Peyer's patch (tissue), 4 donors: ENCODE data around the gene ZNF311. TPM values are rescaled to one million over a fixed set of nuclear protein-coding genes. Genes with fewer than 3 reads are reported as not detected.
A peak's percentile ranks its signal among the peaks of the same experiment; 100 is the strongest.
"Not testable (repeated sequence)": the region's sequence is repeated elsewhere in the genome, so short reads cannot be mapped to it uniquely, and the experiment has no call there.

Experiments used
- DNase-seq, 3 donors: peaks; one replicate each; pipeline ENCODE4 v3.0.0-alpha.2; 2017 to 2019
- H3K27ac ChIP-seq, 4 donors: fragments of 200-600 bp; sonication (generic); one replicate each; pipeline ENCODE4 v1.5.1; 2016 to 2019
- H3K27me3 ChIP-seq, 2 donors: fragments of 200-600 bp; sonication (generic); one replicate each; pipeline ENCODE4 v1.5.1; 2019
- H3K36me3 ChIP-seq, 3 donors: fragments of 200-600 bp; sonication (generic); one replicate each; pipeline ENCODE4 v1.5.1; 2016 to 2019
- H3K4me1 ChIP-seq, 4 donors: fragments of 200-600 bp; sonication (generic); one replicate each; pipeline ENCODE4 v1.5.1; 2016 to 2019
- H3K4me3 ChIP-seq, 4 donors: fragments of 200-600 bp; sonication (generic); 1 replicate in 3 of 4; 2 replicates in 1 of 4; pipeline ENCODE4 v1.5.1; 2016 to 2019; ENCODE audit warnings: mild to moderate bottlenecking in 1 of 4
- H3K9me3 ChIP-seq, 4 donors: fragments of 200-600 bp; sonication (generic); one replicate each; pipeline ENCODE4 v1.5.1; 2016 to 2019; ENCODE audit warnings: mild to moderate bottlenecking in 1 of 4
- CTCF ChIP-seq, 6 experiments: fragments of 450-650 bp in 4 of 6; fragments of 200-600 bp in 2 of 6; sonication (generic) in 1 of 6; IDR thresholded peaks; one replicate each; pipeline ENCODE4 v1.5.1; 2017 to 2019; ENCODE audit warnings: antibody characterized with exemption in 6 of 6, mild to moderate bottlenecking in 3 of 6, moderate library complexity in 1 of 6
- POLR2A ChIP-seq, 2 donors: fragments of 450-650 bp; IDR thresholded peaks; one replicate each; pipeline ENCODE4 v1.5.1; 2017; ENCODE audit warnings: antibody characterized with exemption in 2 of 2, mild to moderate bottlenecking in 2 of 2, moderate library complexity in 2 of 2
- total RNA-seq, 4 donors: library from RNA; depleted of rRNA; stranded (reverse); fragments of >200 nt; gene quantifications; one replicate each; pipeline ENCODE4 v1.1.0, GENCODE V29; 2016

Gene ZNF311
- total RNA-seq, 4 donors from 2014 or later, result 1.2 to 1.4 (median 1.3) TPM; not detected in 1

GRCh38 chr6:28953585-28954258 is 51.4 kb downstream of the ZNF311 start:
- Histone ChIP-seq H3K27ac (no peak overlapping the region), H3K27me3 (peaks cover 0 to 2% of the 10 kb centered on the region in 2 donors), H3K4me3 (peak overlapping the region in 3 of 4 donors; percentile 7 to 40 (median 32)), H3K4me1 (no peaks in the 10 kb centered on the region), H3K36me3 (no peaks in the 10 kb centered on the region), H3K9me3 (no peaks in the 10 kb centered on the region)
- TF ChIP-seq POLR2A (IDR thresholded peaks at IDR 0.05) (no peak), CTCF (IDR thresholded peaks at IDR 0.05) (no peak)
- no peak for DNase-seq

GRCh38 chr6:28953039-28953584 is 52.0 kb downstream of the ZNF311 start:
- Histone ChIP-seq H3K4me3 (peak overlapping the region in 3 of 4 donors; percentile 7 to 40 (median 32)), H3K9me3 (no peaks in the 10 kb centered on the region), H3K4me1 (no peaks in the 10 kb centered on the region)

GRCh38 chr6:28949656-28950195 is 55.4 kb downstream of the ZNF311 start:
- DNase-seq, H3K27ac ChIP-seq, H3K9me3 ChIP-seq, H3K4me3 ChIP-seq, H3K27me3 ChIP-seq, H3K4me1 ChIP-seq, H3K36me3 ChIP-seq: not testable (repeated sequence)

More at GRCh38 chr6:28953039-28953584, 52.0 kb downstream of the ZNF311 start:
- H3K27me3 ChIP-seq, result peaks cover 0 to 2% of the 10 kb centered on the region in 2 donors
- TF ChIP-seq CTCF (IDR thresholded peaks at IDR 0.05) (no peak), POLR2A (IDR thresholded peaks at IDR 0.05) (no peak)
- no peak overlapping the region for H3K27ac ChIP-seq
- H3K36me3 ChIP-seq, result no peaks in the 10 kb centered on the region
- DNase-seq, result no peak

GRCh38 chr6:28948782-28949486 is 56.2 kb downstream of the ZNF311 start:
- H3K4me3 ChIP-seq, result no peak overlapping the region
- peaks cover 0 to 7% (median 0%) of the 10 kb centered on the region in 4 donors for H3K4me1 ChIP-seq
- TF ChIP-seq POLR2A (IDR thresholded peaks at IDR 0.05) (no peak), CTCF (IDR thresholded peaks at IDR 0.05) (no peak)
- no peaks in the 10 kb centered on the region for H3K36me3 ChIP-seq
- no peak overlapping the region for H3K27ac ChIP-seq
- no peaks in the 10 kb centered on the region for H3K9me3 ChIP-seq
- no peaks in the 10 kb centered on the region for H3K27me3 ChIP-seq
- no peak for DNase-seq

- TF ChIP-seq CTCF (IDR thresholded peaks at IDR 0.05) (peak in 2 of 6 experiments; percentile 3 to 14), POLR2A (IDR thresholded peaks at IDR 0.05) (no peak)
- DNase-seq, result no peak
- no peaks in the 10 kb centered on the region for H3K27me3 ChIP-seq
Measured at GRCh38 chr6:28947831-28948270, 57.3 kb downstream of the ZNF311 start.

More at GRCh38 chr6:28947831-28948270, 57.3 kb downstream of the ZNF311 start:
- Histone ChIP-seq H3K9me3 (no peaks in the 10 kb centered on the region), H3K27ac (no peak overlapping the region), H3K4me3 (no peak overlapping the region), H3K4me1 (peaks cover 0 to 16% (median 0%) of the 10 kb centered on the region in 4 donors), H3K36me3 (no peaks in the 10 kb centered on the region)
